GM12878 (cell line): ENCODE results near the gene ZKSCAN5. TPM values are rescaled to one million over a fixed set of nuclear protein-coding genes. Genes with fewer than 3 reads are reported as not detected.
A peak's percentile ranks its signal among the peaks of the same experiment; 100 is the strongest.

Experiments used
- ATAC-seq: fragments of 200-7000 bp; cut with Tn5 transposase; 3 replicates; pipeline ENCODE4 v1.9.1; 2020; ENCODE audit warnings: mild to moderate bottlenecking, moderate library complexity
- BruUV-seq: library from RNA; stranded (reverse); fragments of 400-500 nt; replicated peaks from 2 replicates; lab custom pipeline; 2021; lab: Mats Ljungman, UMichigan
- CTCF ChIA-PET: fragments of 300-600 bp; sonication (Branson Sonifier 250); formaldehyde crosslinking; extraction: SDS; loops from one replicate; lab custom pipeline; 2021; ENCODE audit warnings: inconsistent platforms; lab: Yijun Ruan, JAX
- POLR2A ChIA-PET: fragments of 350-600 bp; formaldehyde crosslinking; extraction: SDS; loops from one replicate; lab custom pipeline; 2021; ENCODE audit warnings: inconsistent platforms; lab: Charles Lee
- RAD21 ChIA-PET: fragments of 300-600 bp; sonication (Branson Sonifier 250); formaldehyde crosslinking; loops from one replicate; lab custom pipeline; 2023; ENCODE audit warnings: antibody characterized with exemption; ENCODE audit not compliant: unreplicated experiment; lab: Charles Lee
- SMC1A ChIA-PET: fragments of 300-600 bp; sonication (Branson Sonifier 250); formaldehyde crosslinking; loops from one replicate; lab custom pipeline; 2023; ENCODE audit not compliant: unreplicated experiment, uncharacterized antibody; lab: Charles Lee
- DNase-seq: peaks from one replicate; pipeline ENCODE4 v3.0.0-alpha.2; 2011; ENCODE audit warnings: low read depth, low spot score
- FAIRE-seq: peaks from 3 replicates; lab custom pipeline; 2011; peaks lifted over from hg19 to GRCh38; lab: Jason Lieb, UNC
- H2AFZ ChIP-seq: 2 replicates; pipeline ENCODE4 v1.6.0; 2011; ENCODE audit warnings: low read depth, low read length, control low read depth; ENCODE audit not compliant: control insufficient read depth
- H3K27ac ChIP-seq: 2 replicates; pipeline ENCODE4 v1.5.1; 2011; ENCODE audit warnings: control low read depth; ENCODE audit not compliant: control insufficient read depth, insufficient read depth
- H3K27me3 ChIP-seq, 2 experiments: replicated peaks in 1 of 2; 2 replicates each; pipeline versions ENCODE4 v1.6.0 to v1.6.1; 2011; ENCODE audit warnings: low read length in 1 of 2; ENCODE audit not compliant: control insufficient read depth in 2 of 2, insufficient read depth in 2 of 2
- H3K36me3 ChIP-seq, 2 experiments: 2 replicates each; pipeline ENCODE4 v1.5.1; 2011; ENCODE audit warnings: low read length in 1 of 2; ENCODE audit not compliant: control insufficient read depth in 2 of 2, insufficient read depth in 2 of 2
- H3K4me1 ChIP-seq: 2 replicates; pipeline ENCODE4 v1.6.1; 2011; ENCODE audit warnings: mild to moderate bottlenecking, low read length, moderate library complexity, mixed read lengths; ENCODE audit not compliant: control insufficient read depth, insufficient read depth
- H3K4me2 ChIP-seq: 2 replicates; pipeline ENCODE4 v1.6.0; 2011; ENCODE audit warnings: control low read depth; ENCODE audit not compliant: control insufficient read depth, insufficient read depth
- H3K4me3 ChIP-seq: fragments of 200-600 bp; sonication (generic); 2 replicates; pipeline ENCODE4 v1.5.1; 2016
- H3K79me2 ChIP-seq: 2 replicates; pipeline ENCODE4 v1.6.0; 2011; ENCODE audit warnings: low read length; ENCODE audit not compliant: control insufficient read depth, insufficient read depth
- H3K9ac ChIP-seq: 2 replicates; pipeline ENCODE4 v1.8.0; 2011; ENCODE audit warnings: low read length, control low read depth, mixed read lengths; ENCODE audit not compliant: control insufficient read depth, insufficient read depth
- H3K9me3 ChIP-seq: replicated peaks from 3 replicates; pipeline ENCODE4 v1.5.1; 2011; ENCODE audit warnings: mild to moderate bottlenecking, low read length; ENCODE audit not compliant: control insufficient read depth, insufficient read depth
- H4K20me1 ChIP-seq: 2 replicates; pipeline ENCODE4 v1.6.0; 2011; ENCODE audit not compliant: control insufficient read depth, insufficient read depth
- BHLHE40 ChIP-seq, 2 experiments: fragments of 450-650 bp in 1 of 2; IDR thresholded peaks; 2 replicates each; pipeline ENCODE4 v1.6.1; 2011 to 2017; ENCODE audit warnings: low read depth in 2 of 2, borderline replicate concordance in 1 of 2, improper control_type of control experiment in 1 of 2, low read length in 1 of 2, mild to moderate bottlenecking in 1 of 2
- MEF2A ChIP-seq: IDR thresholded peaks from 2 replicates; pipeline ENCODE4 v1.6.1; 2011; ENCODE audit warnings: low read depth, mild to moderate bottlenecking, low read length, moderate library complexity; ENCODE audit not compliant: insufficient read depth
- MEF2B ChIP-seq: fragments of 450-650 bp; IDR thresholded peaks from 2 replicates; pipeline ENCODE4 v1.6.1; 2018; ENCODE audit warnings: mild to moderate bottlenecking, moderate library complexity; ENCODE audit not compliant: partially characterized antibody, poor library complexity, severe bottlenecking
- NFIC ChIP-seq: IDR thresholded peaks from 2 replicates; pipeline ENCODE4 v1.6.1; 2012; ENCODE audit warnings: low read depth, mild to moderate bottlenecking, inconsistent platforms, low read length, moderate library complexity
- PAX8 ChIP-seq: fragments of 450-650 bp; IDR thresholded peaks from 2 replicates; pipeline ENCODE4 v1.6.1; 2017; ENCODE audit warnings: mild to moderate bottlenecking, moderate library complexity
- RELA ChIP-seq: fragments of 450-650 bp; IDR thresholded peaks from 2 replicates; pipeline ENCODE4 v1.8.0; 2014; ENCODE audit warnings: borderline replicate concordance; ENCODE audit not compliant: partially characterized antibody
- RELB ChIP-seq: fragments of 450-650 bp; IDR thresholded peaks from 2 replicates; pipeline ENCODE4 v1.6.1; 2017; ENCODE audit warnings: low read depth, mild to moderate bottlenecking, moderate library complexity
- RUNX3 ChIP-seq: IDR thresholded peaks from 2 replicates; pipeline ENCODE4 v1.6.1; 2012; ENCODE audit warnings: low read length, inconsistent platforms
- SKIL ChIP-seq: fragments of 450-650 bp; IDR thresholded peaks from 2 replicates; pipeline ENCODE4 v1.6.1; 2017; ENCODE audit warnings: mild to moderate bottlenecking, low read depth, inconsistent platforms; ENCODE audit not compliant: poor library complexity, severe bottlenecking
- ZNF384 ChIP-seq: IDR thresholded peaks from 2 replicates; pipeline ENCODE4 v1.6.1; 2012; ENCODE audit warnings: low read depth, mild to moderate bottlenecking, low read length, improper control_type of control experiment, borderline replicate concordance
- WGBS: methylation state at CpG from one replicate; pipeline ENCODE4 v1.1.6; 2016; ENCODE audit warnings: low lambda C conversion rate; ENCODE audit not compliant: insufficient replicate concordance, insufficient coverage; ENCODE audit errors: missing lambda C conversion rate; 5-methylcytosine and 5-hydroxymethylcytosine counted together
- in situ Hi-C: fragments of 300-500 bp; cut with MboI; formaldehyde crosslinking; loops from 9 replicates; pipeline ENCODE4 v1.14.3; 2018; ENCODE audit warnings: mixed read lengths
- intact Hi-C: fragments of 100-400 bp; cut with micrococcal nuclease; formaldehyde crosslinking; loops from one replicate; pipeline ENCODE4 v1.14.2; 2022; ENCODE audit not compliant: unreplicated experiment
- polyA plus RNA-seq, 11 experiments: library from polyadenylated mRNA; depleted of rRNA in 4 of 11; unstranded in 6 of 11; stranded (reverse) in 5 of 11; fragments of >200 nt; fragmentation: Nextera tagmentation in 4 of 11; fragmentation: Illumina TruSeq in 1 of 11; extraction: Ambion mirVana in 4 of 11; extraction: Trizol in 1 of 11; gene quantifications; 1 replicate in 1 of 11; 2 replicates in 10 of 11; pipeline versions ENCODE4 v1.2.1 to v1.2.3, GENCODE V29; 2011 to 2016; ENCODE audit warnings: inconsistent platforms in 2 of 11, missing spikeins in 2 of 11, low read depth in 1 of 11
- total RNA-seq, 4 experiments: library from RNA; depleted of rRNA in 3 of 4; stranded (reverse); fragments of >200 nt in 3 of 4; fragmentation: Illumina TruSeq in 1 of 4; extraction: Trizol in 1 of 4; gene quantifications; 2 replicates each; pipeline versions ENCODE4 v1.2.1 to v1.2.3, GENCODE V29; 2013 to 2021

Gene ZKSCAN5
- total and polyA plus RNA-seq, 10 of the 15 experiments (the other 5 are each of a cell fraction or from before 2014, with no cell fraction given) = 2.5 to 10.1 (median 7.7) TPM

- Histone ChIP-seq H3K4me1 (no peaks in the 10 kb centered on the region), H3K79me2 (peaks cover 50% of the 10 kb centered on the region), H3K27me3 (no peaks in the 10 kb centered on the region), H3K9me3 (peaks cover 23% of the 10 kb centered on the region), H3K36me3 (peaks cover 9 to 27% of the 10 kb centered on the region in 2 experiments), H3K4me2 (peak overlapping the region; percentile 94), H2AFZ (no peak overlapping the region), H3K27ac (peak overlapping the region; percentile 58), H4K20me1 (no peaks in the 10 kb centered on the region), H3K9ac (peak overlapping the region; percentile 94; the same call in 1 of the 2 replicates), H3K4me3 (peak overlapping the region; percentile 95)
- RAD21 ChIA-PET = interaction anchor here (1.0 kb wide), 1 partner anchor 25 kb away, joined by 3 read pairs; no protein-coding TSS in a partner anchor
- no peak for FAIRE-seq
- CTCF ChIA-PET = interaction anchor here (1.1 kb wide), 1 partner anchor 11 kb away, joined by 4 read pairs; no protein-coding TSS in a partner anchor
- POLR2A ChIA-PET = interaction anchor here (0.6 to 1.4 kb wide), 8 partner anchors 9 to 883 kb away, joined by 3 to 5 read pairs (median 4); partner anchors contain the start of genes BUD31 and PDAP1
- DNase-seq = no peak
- no TSS peak for BruUV-seq
- in situ Hi-C loops (no loop called here), intact Hi-C loops (no loop called here)
- SMC1A ChIA-PET = interaction anchor here (0.9 to 1.2 kb wide), 2 partner anchors 10 to 109 kb away, joined by 3 read pairs; no protein-coding TSS in a partner anchor
- TF ChIP-seq RUNX3 = peak; percentile 86
- no peak for TF ChIP-seq PAX8
- peak; percentile 17 for TF ChIP-seq MEF2B
- TF ChIP-seq ZNF384 = no peak
- peak in 1 of 2 experiments; percentile 39; a peak in 1 of 4 replicates for TF ChIP-seq BHLHE40 (IDR thresholded peaks at IDR 0.05; ENCODE audit: borderline replicate concordance in 1 of 2, low read depth in 2 of 2, low read length in 1 of 2)
- 0 out of 2 replicates have a peak, but pooled peaks have one; percentile 22 for TF ChIP-seq NFIC
- TF ChIP-seq RELB = 0 out of 2 replicates have a peak, but pooled peaks have one; percentile 34
- TF ChIP-seq SKIL = peak; percentile 48
- TF ChIP-seq MEF2A = 0 out of 2 replicates have a peak, but pooled peaks have one; percentile 40
- no peak for TF ChIP-seq RELA
- 2% methylated on average over 6 of the region's 6 CpGs for WGBS
- ATAC-seq = no peak
Observed at GRCh38 chr7:99497766-99498545, 6.5 kb upstream of the ZKSCAN5 start.
